OCI-LY3 (cell line): Measurements from ENCODE around the gene MYL5.

Source experiments
- EZH2phosphoT487 ChIP-seq: fragments of 200-600 bp; shearing (Covaris generic); IDR thresholded peaks from 2 replicates; pipeline ENCODE4 v1.6.1; 2018; ENCODE audit warnings: antibody characterized with exemption, mixed run types, low read depth
- TF ChIP-seq, protein P1 (sequence below): fragments of 200-600, 300-600 bp; sonication (generic); IDR thresholded peaks from 2 replicates; pipeline ENCODE4 v1.5.1; 2014; ENCODE audit warnings: antibody characterized with exemption, low read length, low read depth

DNA sequence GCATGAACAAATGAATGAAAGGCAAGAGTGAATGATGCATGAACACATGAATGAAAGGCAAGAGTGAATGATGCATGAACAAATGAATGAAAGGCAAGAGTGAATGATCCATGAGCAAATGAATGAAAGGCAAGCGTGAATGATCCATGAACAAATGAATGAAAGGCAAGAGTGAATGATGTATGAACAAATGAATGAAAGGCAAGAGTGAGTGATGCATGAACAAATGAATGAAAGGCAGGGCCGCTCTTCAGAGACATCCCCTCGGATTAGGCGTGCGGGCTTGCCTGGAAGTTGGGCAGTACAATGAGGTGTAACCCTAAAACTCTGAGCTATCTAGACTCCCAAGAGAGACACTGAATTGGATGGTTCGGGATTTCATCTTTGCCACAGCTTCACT is 35.0 kb downstream of the MYL5 start:
- TF ChIP-seq, protein P1, sequence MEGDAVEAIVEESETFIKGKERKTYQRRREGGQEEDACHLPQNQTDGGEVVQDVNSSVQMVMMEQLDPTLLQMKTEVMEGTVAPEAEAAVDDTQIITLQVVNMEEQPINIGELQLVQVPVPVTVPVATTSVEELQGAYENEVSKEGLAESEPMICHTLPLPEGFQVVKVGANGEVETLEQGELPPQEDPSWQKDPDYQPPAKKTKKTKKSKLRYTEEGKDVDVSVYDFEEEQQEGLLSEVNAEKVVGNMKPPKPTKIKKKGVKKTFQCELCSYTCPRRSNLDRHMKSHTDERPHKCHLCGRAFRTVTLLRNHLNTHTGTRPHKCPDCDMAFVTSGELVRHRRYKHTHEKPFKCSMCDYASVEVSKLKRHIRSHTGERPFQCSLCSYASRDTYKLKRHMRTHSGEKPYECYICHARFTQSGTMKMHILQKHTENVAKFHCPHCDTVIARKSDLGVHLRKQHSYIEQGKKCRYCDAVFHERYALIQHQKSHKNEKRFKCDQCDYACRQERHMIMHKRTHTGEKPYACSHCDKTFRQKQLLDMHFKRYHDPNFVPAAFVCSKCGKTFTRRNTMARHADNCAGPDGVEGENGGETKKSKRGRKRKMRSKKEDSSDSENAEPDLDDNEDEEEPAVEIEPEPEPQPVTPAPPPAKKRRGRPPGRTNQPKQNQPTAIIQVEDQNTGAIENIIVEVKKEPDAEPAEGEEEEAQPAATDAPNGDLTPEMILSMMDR = no peak
- TF ChIP-seq EZH2phosphoT487 = no peak
